Retinal pigment epithelial cell (primary cell): ENCODE data around the gene ZNF230.

Source experiments
- DNase-seq: peaks from one replicate; pipeline ENCODE4 v3.0.0-alpha.2; 2010; ENCODE audit warnings: low read depth
- H3K4me3 ChIP-seq: 2 replicates; pipeline ENCODE4 v1.5.1; 2011; ENCODE audit warnings: mild to moderate bottlenecking, low read length, control low read depth, moderate library complexity
- CTCF ChIP-seq: conservative IDR thresholded peaks from 2 replicates; pipeline ENCODE4 v1.5.1; 2011; ENCODE audit warnings: low read depth, low read length, control low read depth, inconsistent platforms

The ZNF230 gene

DNA sequence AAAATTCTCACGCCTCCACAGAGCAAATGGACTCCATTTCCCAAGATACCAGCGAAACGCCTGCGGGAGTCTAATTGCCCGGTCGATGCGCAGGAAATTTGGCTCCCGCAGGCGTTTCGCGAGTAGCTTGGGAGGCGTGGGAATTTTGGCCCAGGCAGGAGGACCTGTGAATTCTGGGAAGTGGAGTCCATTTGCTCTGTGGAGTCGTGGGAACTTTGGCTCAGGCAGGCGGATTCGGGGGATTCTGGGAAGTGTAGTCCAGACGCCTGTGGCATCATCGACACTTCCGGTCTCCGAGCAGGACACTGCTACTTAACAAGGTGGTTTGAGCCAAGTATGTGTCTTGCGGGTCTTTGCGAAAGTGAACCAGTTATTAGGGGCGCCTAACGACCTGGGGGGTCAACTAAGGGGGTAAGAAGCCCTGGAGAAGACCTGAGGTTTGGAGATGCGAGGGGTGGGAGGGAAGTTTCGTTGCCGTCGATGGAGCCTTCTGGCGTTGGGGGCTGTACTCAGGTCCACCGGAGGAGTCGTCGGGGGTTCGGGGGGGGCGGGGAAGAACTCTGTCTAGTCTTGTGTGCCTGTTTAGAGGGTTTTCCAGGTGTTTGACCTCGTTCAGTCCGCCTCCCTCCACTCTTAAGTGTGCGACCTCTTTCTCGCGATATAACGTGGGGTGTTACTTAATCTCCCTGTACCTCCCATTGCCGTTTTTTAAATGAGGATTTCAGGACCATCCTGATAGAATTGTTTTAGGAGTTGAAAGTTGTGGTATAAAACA is 18.7 kb upstream of the ZNF230 start, which contains the start of gene ZNF155:
ZNF155 (plus strand) TSS at position 277 of the 775 bp plus-strand sequence. CDS start 4,356 bp downstream, outside the sequence.
- peak; percentile 91 for DNase-seq
- peak within 1 kb of the TSS; percentile 93 for H3K4me3 ChIP-seq
- TF ChIP-seq CTCF: no peak

- peak overlapping the region; percentile 93 for H3K4me3 ChIP-seq
- no peak for DNase-seq
- no peak for TF ChIP-seq CTCF
Measured at GRCh38 chr19:43984687-43985000, 18.1 kb upstream of the ZNF230 start.

DNA sequence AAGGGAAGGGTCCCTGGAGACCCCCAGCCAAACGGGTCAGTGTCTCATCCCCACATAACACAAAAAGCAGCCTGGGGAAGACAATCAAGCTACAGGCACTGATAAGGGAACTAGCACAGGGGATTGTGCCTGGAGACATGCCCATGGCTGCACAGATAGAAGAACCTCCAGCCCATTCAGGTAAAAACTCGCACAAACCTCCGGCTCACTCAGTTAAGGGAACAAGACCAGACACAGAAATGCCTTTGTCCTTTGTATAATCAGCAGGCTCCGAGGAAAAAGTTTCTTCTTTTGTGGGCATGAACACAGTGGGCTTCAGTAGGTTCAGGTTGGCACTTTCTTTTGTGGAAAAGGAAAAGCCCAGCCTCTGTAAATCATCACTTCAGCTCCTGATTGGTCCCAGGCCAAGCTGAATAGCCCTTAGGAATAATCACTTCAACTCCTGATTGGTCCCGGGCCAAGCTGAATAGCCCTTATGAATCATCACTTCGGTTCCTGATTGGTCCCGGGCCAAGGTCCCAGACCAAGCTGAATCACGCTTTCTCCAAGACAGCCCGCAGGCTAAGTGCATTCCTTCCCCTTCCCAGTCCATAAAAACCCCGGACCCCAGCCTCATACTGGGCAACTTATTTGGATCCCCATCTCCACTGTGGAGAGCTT is 5.0 kb upstream of the ZNF230 start:
- no peak for TF ChIP-seq CTCF
- no peak overlapping the region for H3K4me3 ChIP-seq
- no peak for DNase-seq

GRCh38 chr19:44002212-44002565 is 568 bp upstream of the ZNF230 start:
- no peak for DNase-seq
- TF ChIP-seq CTCF: no peak

DNA sequence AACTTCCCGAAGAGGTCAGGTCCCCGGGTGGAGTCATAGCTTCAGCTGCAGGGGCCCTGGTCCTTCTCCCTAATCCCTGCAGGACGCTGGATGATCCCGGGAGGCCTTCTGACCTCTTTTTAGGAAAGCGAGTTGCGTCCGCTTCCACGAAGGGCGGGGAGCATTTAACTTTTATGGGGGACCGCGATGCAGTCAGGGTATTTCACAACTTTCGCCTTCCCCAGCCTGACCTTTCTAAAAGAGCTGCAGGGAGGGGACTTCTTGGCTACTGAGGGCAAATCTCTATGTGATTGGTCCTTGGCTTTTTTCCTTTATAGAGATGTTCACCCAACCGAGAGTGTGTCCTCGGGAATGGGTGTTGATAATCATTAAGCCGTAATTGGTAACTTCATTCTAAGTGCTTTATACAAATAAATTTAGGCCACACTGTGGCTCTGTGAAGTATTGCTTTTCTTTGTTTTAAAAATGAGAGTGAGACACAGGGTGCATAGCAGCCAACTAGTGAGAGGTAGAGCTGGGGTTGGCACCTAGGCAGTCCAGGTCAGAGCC is 778 bp downstream of the ZNF230 start:
- DNase-seq: no peak
- no peak for TF ChIP-seq CTCF
- H3K4me3 ChIP-seq: peak overlapping the region; percentile 98

More at GRCh38 chr19:44002212-44002565, 568 bp upstream of the ZNF230 start:
- H3K4me3 ChIP-seq: peak overlapping the region; percentile 98

DNA sequence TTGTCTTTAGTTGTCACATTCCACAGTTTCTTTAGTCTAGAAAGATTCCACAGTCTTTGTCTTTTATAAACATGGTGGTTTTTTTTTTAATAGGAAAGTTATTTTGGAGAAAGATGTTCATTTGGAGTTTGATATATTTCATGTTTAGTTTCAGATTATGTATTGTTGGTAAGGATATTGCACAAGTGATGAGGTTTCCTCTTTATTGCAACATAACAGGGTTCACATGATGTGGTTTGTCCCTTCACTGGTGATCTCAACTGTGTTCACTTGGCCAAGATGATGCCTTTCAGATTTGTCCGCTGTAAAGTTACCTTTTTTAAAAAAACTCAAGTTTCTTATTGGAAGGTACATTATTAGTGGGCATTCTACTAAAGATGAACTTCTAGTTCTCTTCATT is 3.2 kb downstream of the ZNF230 start:
- no peak for DNase-seq
- no peak for TF ChIP-seq CTCF
- no peak overlapping the region for H3K4me3 ChIP-seq
